Measurements from ENCODE around the gene PIGT. TPM values are rescaled to one million over a fixed set of nuclear protein-coding genes. Genes with fewer than 3 reads are reported as not detected.

PIGT gene
- 20.9 TPM for total RNA-seq

DNA sequence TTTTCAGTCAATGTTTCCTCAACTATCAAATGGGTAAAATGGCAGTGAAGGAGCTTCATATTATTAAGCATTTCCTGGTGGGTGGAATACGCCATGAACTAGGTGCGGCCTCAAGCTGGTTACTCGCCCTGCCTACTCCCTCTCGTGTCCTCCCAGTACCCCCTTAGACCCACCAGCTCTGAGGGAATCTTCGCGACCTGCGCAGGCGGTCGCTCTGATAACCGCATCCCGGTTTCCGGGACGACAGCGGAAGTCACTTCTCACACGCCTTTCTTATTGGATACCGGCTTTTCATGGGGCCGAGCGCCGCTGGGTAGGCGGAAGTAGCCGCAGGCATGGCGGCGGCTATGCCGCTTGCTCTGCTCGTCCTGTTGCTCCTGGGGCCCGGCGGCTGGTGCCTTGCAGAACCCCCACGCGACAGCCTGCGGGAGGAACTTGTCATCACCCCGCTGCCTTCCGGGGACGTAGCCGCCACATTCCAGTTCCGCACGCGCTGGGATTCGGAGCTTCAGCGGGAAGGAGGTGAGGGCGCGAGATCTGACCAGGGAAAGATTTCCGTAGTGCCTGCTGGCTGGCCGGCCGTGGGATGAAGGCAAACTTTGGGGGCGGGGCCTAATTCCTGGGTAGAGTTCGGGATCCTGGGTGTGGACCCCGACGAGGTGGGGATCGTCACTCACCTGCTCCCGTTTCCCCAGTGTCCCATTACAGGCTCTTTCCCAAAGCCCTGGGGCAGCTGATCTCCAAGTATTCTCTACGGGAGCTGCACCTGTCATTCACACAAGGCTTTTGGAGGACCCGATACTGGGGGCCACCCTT lies at the start of gene PIGT:
PIGT (plus strand) TSS at position 320 of the 816 bp plus-strand sequence; CDS start at position 336, 16 bp downstream.
- DNase-seq = peak; percentile 58

GRCh38 chr20:45366192-45366591 lies 49.7 kb upstream of the PIGT start:
- no peak for DNase-seq

DNA sequence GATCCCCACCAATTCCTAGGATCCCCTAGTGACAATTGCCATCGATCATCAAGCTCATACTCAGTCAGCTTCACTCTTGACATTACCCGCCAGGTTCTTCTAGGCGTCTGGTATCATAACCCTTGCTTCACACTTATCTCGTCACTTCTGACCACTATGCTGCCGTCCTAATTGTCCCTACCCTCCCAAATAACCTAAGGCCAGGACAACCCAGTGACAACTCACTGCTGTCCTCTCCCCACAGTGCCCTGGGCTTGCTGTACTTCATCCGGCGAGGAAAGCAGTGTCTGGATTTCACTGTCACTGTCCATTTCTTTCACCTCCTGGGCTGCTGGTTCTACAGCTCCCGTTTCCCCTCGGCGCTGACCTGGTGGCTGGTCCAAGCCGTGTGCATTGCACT lies 49.3 kb upstream of the PIGT start:
- no peak for DNase-seq

DNA sequence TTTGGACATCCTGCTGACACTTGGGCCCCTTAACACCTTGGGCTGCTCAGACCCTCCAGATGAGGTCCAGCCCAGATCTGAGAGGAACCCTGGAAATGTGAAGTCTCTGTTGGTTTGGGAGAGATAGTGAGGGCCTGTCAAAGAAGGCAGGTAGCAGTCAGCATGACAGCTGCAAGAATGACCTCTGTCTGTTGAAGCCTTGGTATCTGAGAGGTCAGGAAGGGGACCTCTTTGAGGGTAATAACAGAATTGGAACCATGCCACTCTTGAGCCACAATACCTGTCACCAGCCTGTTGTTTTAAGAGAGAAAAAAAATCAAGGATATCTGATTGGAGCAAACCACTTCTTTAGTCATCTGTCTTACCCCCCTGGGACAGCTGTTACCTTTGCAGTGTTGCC lies 48.8 kb upstream of the PIGT start:
- no peak for DNase-seq

DNA sequence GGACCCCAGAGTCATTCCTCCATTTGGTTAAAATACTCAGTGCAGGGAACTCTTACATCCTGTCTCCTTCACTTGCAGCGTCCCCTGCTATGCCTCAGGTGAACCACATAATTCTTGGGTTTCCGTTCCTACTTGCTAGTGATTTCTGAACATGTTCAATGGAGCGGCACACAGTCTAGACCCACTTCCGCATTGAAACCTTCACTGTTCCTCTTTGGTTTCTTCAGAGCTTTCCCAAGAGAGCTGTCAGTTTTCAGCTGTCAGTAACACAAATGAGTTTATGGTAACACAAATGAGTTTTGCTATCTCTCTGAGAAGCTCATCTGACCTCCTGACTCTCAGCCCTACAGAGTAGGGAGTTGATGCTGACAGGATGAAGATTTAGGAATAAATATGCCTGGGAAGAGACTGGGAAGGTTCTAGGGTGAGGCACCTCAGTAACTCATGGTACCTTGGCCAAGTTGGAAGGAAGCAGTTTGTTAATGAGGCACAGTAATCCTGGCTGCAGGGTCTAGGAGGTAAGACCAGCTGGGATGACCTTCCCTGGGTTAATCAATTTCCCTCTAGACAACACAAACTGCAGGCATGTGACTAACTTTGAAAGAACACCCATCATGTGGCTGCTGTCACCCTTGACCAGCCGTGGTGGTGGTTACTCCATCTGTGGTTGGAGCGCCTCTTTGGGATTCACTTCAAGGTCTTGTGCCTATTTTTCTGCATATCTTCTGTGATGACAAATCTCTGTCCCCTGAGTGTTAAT lies 47.5 kb upstream of the PIGT start:
- DNase-seq = no peak

DNA sequence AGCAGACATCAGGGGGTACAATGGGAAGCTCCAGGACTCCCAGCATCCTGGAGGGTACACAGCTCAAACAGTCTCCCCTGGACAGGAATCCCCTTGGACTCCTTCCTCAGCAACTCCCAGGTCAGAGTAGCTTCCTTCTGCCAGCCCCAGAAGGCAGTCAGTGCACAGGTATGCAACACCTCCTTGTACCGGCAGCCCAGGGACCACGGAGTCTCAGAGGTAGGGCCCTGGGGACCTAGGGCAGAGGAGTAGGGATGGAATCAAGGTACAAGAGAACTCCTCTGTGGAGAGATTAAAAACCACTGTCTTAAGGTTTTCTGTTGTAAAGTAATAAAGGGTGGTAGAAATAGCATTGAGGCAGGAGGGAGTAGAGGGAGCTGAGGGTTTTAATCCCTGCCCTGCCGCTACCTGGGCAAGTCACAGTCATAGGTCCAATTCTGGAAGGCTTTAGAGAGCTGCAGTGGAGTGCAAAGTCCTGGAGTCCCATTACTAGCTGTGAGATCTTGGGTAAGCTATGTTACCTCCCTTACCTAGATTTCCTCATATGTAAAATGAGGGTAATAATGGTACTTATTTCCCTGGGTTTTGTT lies 45.3 kb upstream of the PIGT start:
- no peak for DNase-seq

GRCh38 chr20:45372241-45372640 lies 43.7 kb upstream of the PIGT start:
- no peak for DNase-seq

GRCh38 chr20:45372646-45373352 lies 43.1 kb upstream of the PIGT start:
- DNase-seq = no peak

GRCh38 chr20:45373353-45374100 lies 42.4 kb upstream of the PIGT start:
- peak; percentile 42 for DNase-seq

DNA sequence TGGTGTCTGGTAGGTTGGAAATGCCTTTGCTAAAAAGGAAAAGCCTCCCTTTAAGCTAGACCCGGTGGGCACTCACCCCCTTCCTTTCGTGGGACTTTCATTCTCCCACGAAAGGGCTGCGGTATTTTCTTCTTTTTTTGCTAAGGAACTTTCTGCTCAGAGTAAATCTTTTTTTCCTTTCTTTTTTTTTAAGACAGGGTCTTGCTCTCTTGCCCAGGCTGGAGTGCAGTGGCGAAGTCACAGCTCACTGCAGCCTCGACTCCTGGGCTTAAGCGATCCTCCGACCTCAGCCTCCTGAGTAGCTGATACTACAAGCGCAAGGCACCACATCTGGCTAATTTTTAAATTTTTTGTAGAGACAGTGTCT lies 41.9 kb upstream of the PIGT start:
- DNase-seq = no peak

- no peak for DNase-seq
These were observed 41.0 kb upstream of the PIGT start for GRCh38 chr20:45374966-45375365.

DNA sequence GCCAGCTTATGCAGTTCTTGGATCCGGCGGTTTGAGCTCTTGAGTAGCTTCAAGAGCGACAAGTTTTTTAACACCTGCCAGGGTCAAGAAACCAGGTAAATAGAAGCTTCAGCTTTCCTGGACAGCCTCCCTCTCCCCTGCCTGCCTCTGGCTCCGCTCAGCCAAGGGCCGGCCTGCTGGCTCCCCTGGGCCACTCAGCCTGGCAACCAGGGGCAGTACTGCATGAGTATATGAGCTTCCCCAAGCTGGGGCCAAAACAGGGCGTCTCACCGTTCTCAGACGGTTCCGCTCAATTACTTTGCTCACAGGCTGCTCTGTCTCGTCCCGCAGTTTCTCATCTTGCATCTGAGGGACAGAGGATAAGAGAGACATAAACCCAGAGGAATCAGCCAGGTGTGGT lies 38.7 kb upstream of the PIGT start:
- no peak for DNase-seq

DNA sequence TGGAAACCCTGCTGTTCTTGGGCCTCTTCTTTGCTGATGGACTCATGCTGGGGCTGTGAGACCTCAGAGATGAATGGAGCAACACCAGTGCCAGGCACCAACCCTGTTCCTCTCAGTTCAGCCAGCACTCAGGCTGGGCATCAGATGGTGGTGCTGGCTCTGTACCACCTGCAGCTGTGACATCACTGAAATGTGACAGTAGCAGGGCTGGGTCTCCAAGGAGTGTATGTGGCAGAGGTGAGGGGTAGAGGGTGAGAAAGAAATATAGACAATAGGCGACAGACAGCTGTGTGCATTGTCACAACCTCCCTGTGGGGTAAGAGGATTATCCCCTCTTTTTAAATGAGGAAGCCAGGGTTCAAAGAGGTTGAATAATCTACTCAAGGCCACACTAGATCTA lies 37.8 kb upstream of the PIGT start, which contains the start of gene TP53TG5:
TP53TG5 (minus strand) TSS at position 135 of the 400 bp plus-strand sequence; CDS start at position 46, 89 bp downstream.
- no peak for DNase-seq

- DNase-seq = no peak
These were observed 28.7 kb upstream of the PIGT start for GRCh38 chr20:45387274-45387673.

- no peak for DNase-seq
These were observed 25.0 kb upstream of the PIGT start for GRCh38 chr20:45390931-45391330.

GRCh38 chr20:45391559-45391958 lies 24.4 kb upstream of the PIGT start:
- DNase-seq = no peak

GRCh38 chr20:45392733-45393132 lies 23.2 kb upstream of the PIGT start:
- no peak for DNase-seq

- no peak for DNase-seq
These were observed 21.5 kb upstream of the PIGT start for GRCh38 chr20:45394221-45395113.

DNA sequence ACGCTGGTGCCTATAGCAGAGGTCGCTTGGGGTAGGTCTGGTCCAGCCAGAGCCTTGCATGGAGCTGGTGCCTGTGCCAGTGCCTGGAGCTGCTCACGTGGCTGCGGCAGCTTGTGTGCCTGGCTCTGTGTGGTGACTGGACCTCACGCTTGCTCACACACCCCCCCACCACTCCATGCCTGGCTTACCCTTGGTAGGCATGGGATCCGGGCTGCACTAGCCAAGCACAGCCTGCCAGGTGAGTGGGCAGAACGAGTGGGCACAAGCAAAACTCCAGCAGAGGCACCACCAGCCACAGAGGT lies 20.9 kb upstream of the PIGT start:
- no peak for DNase-seq

- DNase-seq = no peak
These were observed 16.9 kb upstream of the PIGT start for GRCh38 chr20:45399018-45399417.

Data from skin of body (tissue), 2 donors.